GM19468 (cell line): Measurements from ENCODE around the gene RIPOR3.

Experiments
- ATAC-seq: cut with Tn5 transposase; IDR thresholded peaks from one replicate; pipeline ENCODE4 v1.9.1; 2021; ENCODE audit warnings: mild to moderate bottlenecking, moderate library complexity, moderate number of reproducible peaks; ENCODE audit not compliant: unreplicated experiment; ENCODE audit errors: extremely low read depth

The RIPOR3 gene

GRCh38 chr20:50690650-50691572 is at the start of gene RIPOR3:
TSS of gene RIPOR3 (minus strand) at chr20:50691542. CDS start at chr20:50691128, 414 bp downstream.
- no peak for ATAC-seq

- ATAC-seq = no peak
These were observed 46.0 kb upstream of the RIPOR3 start for GRCh38 chr20:50737352-50737751.

GRCh38 chr20:50735813-50736212 is 44.5 kb upstream of the RIPOR3 start:
- ATAC-seq = no peak

GRCh38 chr20:50734730-50735679 is 43.7 kb upstream of the RIPOR3 start:
- ATAC-seq = no peak

GRCh38 chr20:50733644-50734349 is 42.5 kb upstream of the RIPOR3 start:
- no peak for ATAC-seq

GRCh38 chr20:50731930-50732690 is 40.8 kb upstream of the RIPOR3 start:
- ATAC-seq = no peak

- peak; percentile 59 for ATAC-seq
These were observed 40.0 kb upstream of the RIPOR3 start, which contains the start of gene PARD6B for GRCh38 chr20:50731055-50731929. TSS of gene PARD6B (plus strand) at chr20:50731580. CDS start at chr20:50731787, 207 bp downstream.

- no peak for ATAC-seq
These were observed 39.4 kb upstream of the RIPOR3 start for GRCh38 chr20:50730765-50731054.

- no peak for ATAC-seq
These were observed 38.8 kb upstream of the RIPOR3 start for GRCh38 chr20:50729901-50730764.

GRCh38 chr20:50728981-50729874 is 37.9 kb upstream of the RIPOR3 start:
- ATAC-seq = no peak

- ATAC-seq = no peak
These were observed 37.2 kb upstream of the RIPOR3 start for GRCh38 chr20:50728486-50728980.

- ATAC-seq = no peak
These were observed 36.6 kb upstream of the RIPOR3 start for GRCh38 chr20:50727792-50728485.

GRCh38 chr20:50726955-50727791 is 35.8 kb upstream of the RIPOR3 start:
- no peak for ATAC-seq

- no peak for ATAC-seq
These were observed 34.3 kb upstream of the RIPOR3 start for GRCh38 chr20:50725724-50726005.
